Activated CD8-positive, alpha-beta memory T cell treated with anti-CD3 and anti-CD28 coated beads, Interleukin-2, amount 50 U/mL, for 48 hours (primary cell): ENCODE results near the gene GTPBP1.

Experiments used
- DNase-seq: peaks from one replicate; pipeline ENCODE4 v3.0.0-alpha.2; 2020

GTPBP1 gene

GRCh38 chr22:38761202-38762162 lies 55.7 kb downstream of the GTPBP1 start:
- DNase-seq = no peak

DNA sequence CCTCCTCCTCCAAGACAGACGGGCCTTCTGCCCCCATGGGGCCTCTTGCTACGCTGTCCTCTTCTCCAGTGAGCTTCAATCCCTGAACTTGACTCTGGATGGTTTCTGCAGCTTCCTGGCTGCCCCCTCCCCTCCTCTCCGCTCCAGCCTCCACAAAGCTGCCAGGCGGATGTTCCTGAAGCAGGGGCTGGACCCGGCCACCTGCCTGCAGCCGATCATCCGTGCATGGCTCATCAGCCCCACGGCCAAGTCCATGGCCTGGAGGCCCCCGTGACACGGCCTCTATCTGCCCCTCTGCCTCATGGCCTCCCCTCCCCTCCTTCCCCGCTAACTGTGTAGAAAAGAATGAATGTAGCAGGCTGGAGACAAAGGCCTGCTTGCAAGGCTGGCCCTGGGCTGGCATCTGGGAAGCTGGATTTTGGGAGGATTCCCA lies 56.8 kb downstream of the GTPBP1 start:
- DNase-seq = no peak

DNA sequence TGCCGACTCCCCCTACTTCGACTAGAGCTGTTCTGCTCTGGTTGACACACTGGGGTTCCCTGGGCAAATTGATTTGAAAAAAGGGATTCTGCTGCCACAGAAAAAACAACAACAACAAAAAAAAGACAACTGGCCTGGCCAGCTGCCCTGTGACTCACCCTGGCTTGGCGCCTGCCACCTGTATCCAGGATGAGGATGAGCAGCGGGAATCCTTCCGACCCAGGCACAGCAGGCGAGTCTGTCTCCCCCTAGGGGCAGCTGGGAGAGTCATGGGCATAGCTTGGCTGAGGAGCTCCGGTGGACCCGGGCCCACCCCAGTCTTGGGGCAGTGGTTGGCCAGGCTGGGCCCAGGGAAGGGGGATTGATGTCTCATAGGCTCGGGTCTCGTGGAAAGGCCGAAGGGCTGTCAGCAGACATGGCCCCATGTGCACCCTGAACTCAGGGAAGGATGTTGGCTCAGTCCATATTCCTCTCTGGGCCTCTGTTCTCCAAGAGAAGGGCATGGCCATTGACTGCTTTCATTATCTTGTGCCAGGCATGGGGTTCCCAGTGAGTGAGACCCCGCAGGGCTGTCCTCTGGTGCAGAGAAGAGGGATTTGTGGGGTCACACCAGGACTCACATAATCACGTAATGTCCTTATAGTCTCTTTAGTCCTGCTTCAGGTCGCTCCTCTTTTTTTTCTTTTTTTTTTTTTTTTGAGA lies 60.5 kb downstream of the GTPBP1 start:
- no peak for DNase-seq

DNA sequence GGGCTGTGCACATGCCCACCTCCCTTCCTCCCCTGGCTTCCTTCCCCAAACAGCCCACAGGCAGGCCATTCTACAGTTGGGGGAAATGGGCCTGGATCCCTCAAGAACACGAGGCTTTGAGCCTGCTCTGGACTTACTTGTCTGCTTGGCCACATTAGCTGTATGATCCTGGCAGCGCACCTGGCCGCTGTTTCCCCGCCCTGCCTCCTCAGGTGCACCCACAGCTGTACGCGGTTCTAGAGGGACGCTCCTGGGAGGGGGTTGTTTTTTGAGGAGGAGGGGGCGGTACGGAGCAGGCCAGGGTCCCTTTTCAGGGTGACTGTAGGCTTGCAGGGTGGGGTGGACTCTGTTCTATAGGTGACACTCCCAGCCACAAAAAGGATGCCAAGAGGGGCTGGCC lies 61.6 kb downstream of the GTPBP1 start:
- DNase-seq = no peak

DNA sequence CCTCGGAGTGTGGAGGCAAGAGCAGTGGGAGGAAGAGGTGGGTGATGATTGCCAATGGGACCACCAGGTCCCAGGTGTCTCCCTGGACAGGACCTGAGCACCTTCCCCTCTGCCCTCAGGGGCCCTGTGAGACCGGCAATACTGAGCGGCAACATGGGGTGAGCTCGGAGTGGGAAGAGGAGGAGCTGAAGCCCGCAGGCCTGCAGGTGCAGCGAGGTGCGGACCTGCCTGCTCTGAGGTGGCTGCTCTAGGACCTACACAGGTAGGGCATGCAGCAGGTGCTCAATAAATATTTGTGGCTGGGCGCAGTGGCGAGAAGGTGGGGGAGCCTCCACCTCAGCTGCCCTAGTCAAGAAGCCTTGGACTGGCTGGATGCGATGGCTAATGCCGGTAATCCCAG lies 62.3 kb downstream of the GTPBP1 start:
- DNase-seq = no peak

GRCh38 chr22:38770257-38770949 lies 64.7 kb downstream of the GTPBP1 start:
- no peak for DNase-seq

DNA sequence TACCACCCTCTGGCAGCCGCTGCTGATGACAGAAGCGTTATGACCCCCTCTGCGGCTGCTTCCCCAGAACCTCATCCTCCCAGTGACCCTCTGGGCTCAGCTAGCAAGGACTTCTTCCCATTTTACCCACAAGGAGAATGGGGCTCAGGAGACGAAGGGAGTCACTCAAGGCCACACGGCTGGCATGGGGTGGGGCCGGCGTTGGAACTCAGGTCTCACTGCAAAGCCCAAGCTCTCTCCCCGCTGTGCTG lies 66.8 kb downstream of the GTPBP1 start:
- DNase-seq = no peak

- no peak for DNase-seq
Observed at GRCh38 chr22:38773363-38773946, 67.7 kb downstream of the GTPBP1 start.

- DNase-seq = no peak
Observed at GRCh38 chr22:38774496-38775166, 68.9 kb downstream of the GTPBP1 start.

DNA sequence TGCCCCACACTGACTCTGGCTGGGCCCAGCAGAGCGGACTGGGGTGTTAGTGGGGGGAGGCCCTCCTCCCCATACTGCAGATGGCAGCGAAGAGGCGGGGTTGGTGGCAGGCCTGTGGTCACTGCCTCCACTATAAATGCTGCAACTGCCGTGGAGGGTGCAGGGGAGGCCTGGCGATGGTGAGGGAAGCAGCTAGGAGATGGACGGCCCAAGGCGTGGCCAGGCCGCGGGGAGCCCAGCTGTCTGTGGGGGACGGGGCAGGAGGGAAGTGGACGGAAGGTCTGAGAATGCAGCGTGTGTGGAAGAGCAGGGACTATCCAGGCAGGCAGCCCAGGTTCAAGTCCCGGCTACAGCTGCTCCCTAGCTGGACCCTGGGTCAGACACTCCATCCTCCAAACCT lies 69.9 kb downstream of the GTPBP1 start:
- no peak for DNase-seq

- no peak for DNase-seq
Observed at GRCh38 chr22:38776086-38776485, 70.3 kb downstream of the GTPBP1 start.

DNA sequence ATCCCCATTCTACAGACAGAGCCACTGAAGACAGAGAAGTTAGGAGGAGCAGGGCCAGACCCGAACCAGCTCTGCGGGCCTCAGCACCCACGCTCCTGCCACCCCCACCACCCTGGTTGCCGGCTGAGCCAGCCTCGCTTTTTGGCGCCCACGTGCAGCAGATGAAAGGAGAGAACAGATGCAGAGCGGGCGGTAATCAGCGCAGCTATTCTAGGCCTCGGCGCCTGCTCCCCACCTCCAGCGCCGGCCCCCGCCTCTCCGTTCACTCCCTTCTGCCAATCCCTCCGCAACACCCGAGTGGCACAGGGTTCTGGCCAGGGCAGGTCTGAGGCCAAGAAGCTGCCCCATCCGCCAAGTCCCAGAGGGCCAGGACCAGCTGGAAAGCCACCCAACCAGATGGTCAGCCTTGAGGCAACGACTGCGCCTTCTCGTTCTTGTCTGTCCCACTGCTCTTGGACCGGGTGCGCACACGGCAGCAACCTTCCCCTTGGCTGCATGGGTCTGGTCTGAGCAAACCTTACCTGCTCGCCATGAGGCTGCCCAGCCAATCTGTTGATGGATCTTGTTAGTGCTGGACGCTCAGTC lies 71.4 kb downstream of the GTPBP1 start:
- no peak for DNase-seq

- DNase-seq = no peak
Observed at GRCh38 chr22:38781033-38781432, 75.3 kb downstream of the GTPBP1 start.

GRCh38 chr22:38782402-38783094 lies 76.8 kb downstream of the GTPBP1 start:
- DNase-seq = no peak
